HG03139 (cell line): ENCODE measurements around the gene RAB3B.
"Not testable (repeated sequence)": the region's sequence is repeated elsewhere in the genome, so short reads cannot be mapped to it uniquely, and the experiment has no call there.

Experiments
- ATAC-seq: cut with Tn5 transposase; IDR thresholded peaks from one replicate; pipeline ENCODE4 v1.9.1; 2021; ENCODE audit not compliant: unreplicated experiment

RAB3B gene

GRCh38 chr1:51875836-51876235, 114.7 kb downstream of the RAB3B start:
- no peak for ATAC-seq

DNA sequence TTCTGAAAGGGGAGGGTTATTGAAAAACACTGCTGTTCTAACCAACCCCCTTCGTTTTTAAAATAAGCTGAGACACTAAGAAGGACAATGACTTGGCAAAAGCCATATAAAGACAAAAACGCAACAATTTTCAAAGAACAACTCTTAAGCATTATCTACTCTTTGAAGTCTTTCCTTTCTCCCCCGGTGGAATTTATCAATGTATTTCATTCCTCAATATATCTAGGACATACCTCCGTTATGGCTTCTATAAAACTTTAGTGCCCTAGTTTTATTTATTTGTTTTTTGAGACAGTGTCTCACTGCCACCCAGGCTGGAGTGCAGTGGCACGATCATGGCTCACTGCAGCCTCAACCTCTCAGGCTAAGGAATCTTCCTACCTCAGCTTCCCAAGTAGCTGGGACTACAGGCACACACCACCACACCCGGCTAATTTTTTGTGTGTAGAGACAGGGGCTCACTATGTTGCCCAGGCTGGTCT, 115.2 kb downstream of the RAB3B start:
- ATAC-seq = no peak

GRCh38 chr1:51873270-51873669, 117.2 kb downstream of the RAB3B start:
- not testable (repeated sequence) for ATAC-seq

DNA sequence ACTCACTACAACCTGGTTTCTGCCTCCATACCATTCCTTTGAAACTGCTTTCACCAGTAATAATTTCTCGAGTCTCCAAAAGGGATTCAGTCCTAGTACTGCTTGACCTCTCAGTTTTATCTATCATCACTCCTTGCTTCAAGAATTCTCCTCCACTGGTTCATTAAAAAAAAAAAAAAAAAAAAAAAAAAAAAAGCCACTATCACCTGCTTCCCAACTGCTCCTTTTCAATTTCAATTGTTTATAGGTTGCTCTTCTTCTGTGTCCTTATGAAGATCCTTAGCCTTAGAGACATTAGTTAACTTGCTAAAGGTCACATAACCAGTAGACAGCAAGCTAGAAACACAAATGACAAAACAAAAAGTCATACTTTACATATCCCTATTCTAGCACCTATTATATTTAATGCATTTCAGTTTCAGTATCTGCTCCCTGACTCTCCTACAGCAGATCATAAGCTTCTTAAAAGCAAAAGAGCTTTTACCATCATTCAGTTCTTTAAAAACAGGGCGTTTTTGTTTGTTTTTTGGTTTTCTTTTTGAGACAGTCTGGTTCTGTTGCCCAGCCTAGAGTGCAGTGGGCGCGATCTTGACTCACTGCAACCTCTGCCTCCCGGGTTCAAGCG, 119.0 kb downstream of the RAB3B start:
- ATAC-seq = no peak

GRCh38 chr1:51870603-51871350, 119.7 kb downstream of the RAB3B start:
- ATAC-seq = no peak

DNA sequence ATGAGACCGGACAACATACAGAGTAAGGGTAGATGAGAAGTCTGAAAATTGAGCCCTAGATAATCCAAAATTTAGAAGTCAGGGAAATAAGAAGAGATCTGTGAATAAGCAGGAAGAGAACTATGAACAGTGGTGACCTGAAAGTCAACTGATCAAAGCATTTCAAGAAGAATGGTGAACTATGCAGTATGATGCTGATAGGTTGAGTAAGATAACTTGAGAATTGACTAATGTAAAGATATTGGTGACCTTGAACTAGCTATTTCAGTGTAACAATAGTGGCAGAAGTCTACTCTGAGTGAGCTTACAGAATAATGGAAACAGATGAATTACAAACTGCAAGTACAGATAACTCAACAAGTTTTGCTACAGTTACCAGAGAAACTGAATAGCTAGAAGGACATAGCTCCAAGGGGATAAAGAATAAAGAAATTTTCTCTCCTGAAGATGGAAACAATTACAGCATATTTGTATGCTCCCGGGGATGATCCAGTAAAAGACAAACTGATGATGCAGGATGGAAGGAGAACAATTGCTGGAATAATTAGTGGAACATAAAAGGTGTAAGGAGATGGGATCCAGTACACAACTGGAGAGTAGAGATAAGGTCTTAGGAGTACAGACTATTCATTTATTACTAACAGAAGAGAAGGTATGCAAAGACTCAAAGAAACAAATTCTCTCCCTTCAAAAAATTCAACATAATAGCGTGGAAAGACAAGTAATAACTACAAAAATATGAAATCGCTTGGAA, 122.8 kb downstream of the RAB3B start:
- no peak for ATAC-seq

DNA sequence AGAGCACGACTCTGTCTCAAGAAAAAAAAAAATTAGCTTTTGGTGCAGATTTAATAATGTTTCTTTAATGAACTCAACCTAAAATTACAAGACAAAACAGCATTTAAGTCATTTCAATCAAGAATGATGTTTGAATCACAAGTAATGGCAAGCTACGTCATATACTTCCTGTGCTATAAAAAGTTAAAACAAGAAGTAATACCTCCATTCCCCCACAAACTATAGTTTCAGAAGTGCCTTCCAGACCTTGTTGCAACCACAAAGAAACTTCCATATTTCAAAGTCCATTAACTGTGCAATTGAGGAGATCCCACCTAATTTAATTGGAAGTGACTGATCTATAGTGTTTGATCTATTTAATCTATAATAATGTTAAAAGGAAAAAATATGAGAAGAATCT, 127.1 kb downstream of the RAB3B start:
- no peak for ATAC-seq

- ATAC-seq = no peak
Observed at GRCh38 chr1:51861669-51862068, 128.8 kb downstream of the RAB3B start.

- ATAC-seq = no peak
Observed at GRCh38 chr1:51859735-51860134, 130.8 kb downstream of the RAB3B start.

GRCh38 chr1:51859333-51859732, 131.2 kb downstream of the RAB3B start:
- ATAC-seq = no peak

DNA sequence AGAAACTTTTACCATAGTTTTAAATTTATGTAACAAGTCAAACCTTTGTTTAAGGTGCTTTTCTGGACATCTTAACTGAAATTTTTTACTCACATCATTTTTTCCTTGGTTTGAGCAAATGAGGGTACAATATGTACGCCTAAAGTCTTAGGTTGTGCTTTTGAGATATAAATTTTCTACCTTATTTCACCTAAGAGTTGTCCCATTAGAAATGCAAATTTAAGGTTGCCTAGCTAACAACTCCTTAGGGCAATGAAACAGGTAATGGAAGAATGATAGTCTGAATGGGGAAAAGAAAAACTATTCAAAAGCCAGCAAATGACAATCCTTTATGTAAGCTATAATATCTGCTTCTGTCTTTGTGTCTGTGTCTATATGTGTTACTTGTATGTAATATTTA, 131.6 kb downstream of the RAB3B start:
- ATAC-seq = no peak
